K562 (cell line): ENCODE measurements around the gene PPP1R13B. TPM values are rescaled to one million over a fixed set of nuclear protein-coding genes. Genes with fewer than 3 reads are reported as not detected.

Source experiments
- ATAC-seq: fragments of 200-7000 bp; cut with Tn5 transposase; 3 replicates; pipeline ENCODE4 v1.9.1; 2020; ENCODE audit warnings: moderate library complexity
- BruUV-seq: library from RNA; stranded (reverse); fragments of 400-500 nt; replicated peaks from 2 replicates; lab custom pipeline; 2021; lab: Mats Ljungman, UMichigan
- CTCF ChIA-PET: fragments of 300-600 bp; formaldehyde crosslinking; extraction: SDS; loops from one replicate; lab custom pipeline; 2021; ENCODE audit warnings: low intra/inter-chr PET ratio; lab: Yijun Ruan, JAX
- POLR2A ChIA-PET: fragments of 300-600, 350-650 bp; sonication (Branson Sonifier 250); formaldehyde crosslinking; extraction: SDS; loops from one replicate; lab custom pipeline; 2021; ENCODE audit warnings: antibody characterized with exemption, inconsistent platforms; lab: Yijun Ruan, JAX
- DNase-seq, 4 experiments: peaks; one replicate each; pipeline versions ENCODE4 v3.0.0 to v3.0.0-alpha.2; 2011 to 2018; ENCODE audit warnings: low spot score in 3 of 4, mixed read lengths in 3 of 4; ENCODE audit errors: extremely low read depth in 1 of 4
- FAIRE-seq: peaks from 2 replicates; lab custom pipeline; 2011; peaks lifted over from hg19 to GRCh38; lab: Jason Lieb, UNC
- H2AFZ ChIP-seq: 2 replicates; pipeline ENCODE4 v1.6.0; 2011; ENCODE audit warnings: low read depth, low read length, control low read depth, inconsistent platforms
- H3K27ac ChIP-seq: fragments of 200-600 bp; 3 replicates; pipeline ENCODE4 v1.8.0; 2011; ENCODE audit warnings: low read depth, mild to moderate bottlenecking, control low read depth, inconsistent platforms, low read length, moderate library complexity, mixed read lengths; ENCODE audit errors: extremely low read depth
- H3K27me3 ChIP-seq, 2 experiments: fragments of 300-600 bp in 1 of 2; 2 replicates in 1 of 2; 3 replicates in 1 of 2; pipeline versions ENCODE4 v1.6.0 to v1.8.0; 2011; ENCODE audit warnings: inconsistent platforms in 2 of 2, low read length in 2 of 2, mild to moderate bottlenecking in 1 of 2, mixed read lengths in 1 of 2, moderate library complexity in 1 of 2; ENCODE audit not compliant: control insufficient read depth in 2 of 2, insufficient read depth in 2 of 2
- H3K36me3 ChIP-seq: fragments of 300-600 bp; 3 replicates; pipeline ENCODE4 v1.8.0; 2011; ENCODE audit warnings: mild to moderate bottlenecking, low read length, inconsistent platforms; ENCODE audit not compliant: control insufficient read depth, insufficient read depth
- H3K4me1 ChIP-seq, 2 experiments: fragments of 200-600 bp in 1 of 2; replicated peaks in 1 of 2; 2 replicates in 1 of 2; 3 replicates in 1 of 2; pipeline versions ENCODE4 v1.5.1 to v1.8.0; 2011; ENCODE audit warnings: inconsistent platforms in 2 of 2, low read length in 2 of 2, mild to moderate bottlenecking in 1 of 2, mixed read lengths in 1 of 2, moderate library complexity in 1 of 2; ENCODE audit not compliant: control insufficient read depth in 2 of 2, insufficient read depth in 2 of 2
- H3K4me2 ChIP-seq: 2 replicates; pipeline ENCODE4 v1.6.1; 2011; ENCODE audit warnings: low read length, control low read depth, inconsistent platforms, mixed read lengths; ENCODE audit not compliant: insufficient read depth
- H3K4me3 ChIP-seq: fragments of 200-600 bp; sonication (generic), shearing (Covaris generic); 2 replicates; pipeline ENCODE4 v1.5.1; 2016; ENCODE audit warnings: control low read depth, inconsistent platforms
- H3K79me2 ChIP-seq: fragments of 200-600 bp; 3 replicates; pipeline ENCODE4 v1.8.0; 2011; ENCODE audit warnings: low read length, inconsistent platforms; ENCODE audit not compliant: control insufficient read depth, insufficient read depth
- H3K9ac ChIP-seq, 2 experiments: 2 replicates each; pipeline versions ENCODE4 v1.6.0 to v1.6.1; 2011; ENCODE audit warnings: low read depth in 2 of 2, low read length in 2 of 2, control low read depth in 1 of 2, inconsistent platforms in 1 of 2, mild to moderate bottlenecking in 1 of 2, mixed read lengths in 1 of 2; ENCODE audit not compliant: insufficient read depth in 1 of 2
- H3K9me1 ChIP-seq: one replicate; pipeline ENCODE4 v1.6.0; 2011; ENCODE audit warnings: inconsistent platforms, mild to moderate bottlenecking, low read length, moderate library complexity; ENCODE audit not compliant: control insufficient read depth, insufficient read depth
- H3K9me3 ChIP-seq: replicated peaks from 2 replicates; pipeline ENCODE4 v1.5.1; 2011; ENCODE audit warnings: low read depth, low read length, inconsistent platforms; ENCODE audit not compliant: control insufficient read depth, insufficient read depth
- H4K20me1 ChIP-seq: replicated peaks from 2 replicates; pipeline ENCODE4 v1.6.1; 2011; ENCODE audit warnings: low read length, inconsistent platforms, mixed read lengths; ENCODE audit not compliant: control insufficient read depth, insufficient read depth
- BACH1 ChIP-seq: fragments of 200-800 bp; sonication (Bioruptor generic); IDR thresholded peaks from 2 replicates; pipeline ENCODE4 v1.6.1; 2016; ENCODE audit warnings: missing genetic modification characterization, missing compliant biosample characterization
- BRF1 ChIP-seq: IDR thresholded peaks from 3 replicates; pipeline ENCODE4 v1.6.1; 2011; ENCODE audit warnings: borderline replicate concordance, mild to moderate bottlenecking; ENCODE audit not compliant: insufficient read length; ENCODE audit errors: extremely low read depth
- FOXJ3 ChIP-seq: sonication (generic); formaldehyde crosslinking; IDR thresholded peaks from 2 replicates; pipeline ENCODE4 v1.4.0; 2020; ENCODE audit warnings: mild to moderate bottlenecking, missing genetic modification reagents
- HNRNPK ChIP-seq: fragments of 200-400 bp; formaldehyde crosslinking; IDR thresholded peaks from one replicate; pipeline ENCODE4 v1.6.1; 2018; ENCODE audit warnings: mild to moderate bottlenecking, low read depth, low read length; ENCODE audit not compliant: poor library complexity, severe bottlenecking
- MNT ChIP-seq, 2 experiments: fragments of 450-650 bp; conservative IDR thresholded peaks; 2 replicates each; pipeline ENCODE4 v1.6.1; 2017; ENCODE audit warnings: mild to moderate bottlenecking in 2 of 2, moderate library complexity in 2 of 2
- PURB ChIP-seq: sonication (generic); formaldehyde crosslinking; IDR thresholded peaks from 2 replicates; pipeline ENCODE4 v1.9.0; 2021; ENCODE audit warnings: low read depth, mild to moderate bottlenecking, missing genetic modification reagents
- RFX5 ChIP-seq: IDR thresholded peaks from 2 replicates; pipeline ENCODE4 v1.6.1; 2011; ENCODE audit warnings: low read depth, mild to moderate bottlenecking, improper control_type of control experiment, low read length
- SETDB1 ChIP-seq: IDR thresholded peaks from one replicate; pipeline ENCODE4 v1.6.1; 2012; ENCODE audit warnings: low read length, control low read depth, inconsistent platforms
- SNRNP70 ChIP-seq: fragments of 200-400 bp; formaldehyde crosslinking; optimal IDR thresholded peaks from 2 replicates; pipeline ENCODE3; 2017; ENCODE audit warnings: low read depth, low read length
- TFAM ChIP-seq: fragments of 250-450 bp; sonication (Bioruptor Pico); conservative IDR thresholded peaks from 2 replicates; pipeline ENCODE4 v1.5.0; 2021; ENCODE audit warnings: mild to moderate bottlenecking, moderate library complexity
- ZNF274 ChIP-seq: IDR thresholded peaks from 2 replicates; pipeline ENCODE4 v1.6.1; 2011; ENCODE audit warnings: low read depth, mild to moderate bottlenecking, low read length, moderate library complexity, borderline replicate concordance
- ZNF436 ChIP-seq: fragments of 250-450, 450-650 bp; sonication (Bioruptor Pico); formaldehyde crosslinking; IDR thresholded peaks from 2 replicates; pipeline ENCODE4 v1.7.0; 2020; ENCODE audit warnings: mild to moderate bottlenecking
- WGBS: fragments of 100-300 bp; shearing (Covaris generic); methylation state at CpG from one replicate; pipeline ENCODE4 v1.1.6; 2016; ENCODE audit warnings: low coverage, mixed read lengths; ENCODE audit not compliant: insufficient coverage; ENCODE audit errors: missing lambda C conversion rate; 5-methylcytosine and 5-hydroxymethylcytosine counted together
- in situ Hi-C: fragments of 300-500 bp; cut with MboI; formaldehyde crosslinking; loops from 4 replicates; pipeline ENCODE4 v1.15.0; 2018; ENCODE audit warnings: inconsistent platforms, mixed read lengths
- intact Hi-C: fragments of 100-400 bp; cut with micrococcal nuclease; formaldehyde crosslinking; loops from 2 replicates; pipeline ENCODE4 v1.14.2; 2022
- polyA plus RNA-seq, 8 experiments: library from polyadenylated mRNA; depleted of rRNA in 4 of 8; stranded (reverse) in 5 of 8; unstranded in 3 of 8; fragments of >200 nt; fragmentation: Nextera tagmentation in 2 of 8; fragmentation: Illumina TruSeq in 1 of 8; extraction: Ambion mirVana in 2 of 8; extraction: Trizol in 1 of 8; gene quantifications; 2 replicates each; pipeline versions ENCODE4 v1.2.1 to v1.2.3, GENCODE V29; 2011 to 2014; ENCODE audit warnings: inconsistent platforms in 1 of 8, missing spikeins in 1 of 8
- total RNA-seq, 7 experiments: library from RNA; depleted of rRNA in 6 of 7; stranded (reverse); fragments of >200 nt in 6 of 7; fragmentation: Illumina TruSeq in 2 of 7; extraction: Trizol in 2 of 7; gene quantifications; 2 replicates each; pipeline versions ENCODE4 v1.2.1 to v1.2.3, GENCODE V29; 2011 to 2021; ENCODE audit warnings: low replicate concordance in 1 of 7
- TF ChIP-seq, protein P1 (sequence below): fragments of 450-650 bp; IDR thresholded peaks from 2 replicates; pipeline ENCODE4 v1.6.1; 2017; ENCODE audit warnings: antibody characterized with exemption
- TF ChIP-seq, protein P2 (sequence below): sonication (generic); formaldehyde crosslinking; IDR thresholded peaks from 2 replicates; pipeline ENCODE4 v1.8.1; 2023; ENCODE audit warnings: mild to moderate bottlenecking, missing genetic modification reagents

PPP1R13B gene
- total and polyA plus RNA-seq, 9 of the 15 experiments (the other 6 are each of a cell fraction or from before 2014, with no cell fraction given), result 0.03 to 1.7 (median 0.15) TPM

- Histone ChIP-seq H3K4me1 (no peaks in the 10 kb centered on the region; a peak in 3 of 5 replicates), H3K4me2 (no peak overlapping the region), H4K20me1 (no peaks in the 10 kb centered on the region), H3K9me1 (no peaks in the 10 kb centered on the region), H3K27me3 (peaks cover 2 to 10% of the 10 kb centered on the region in 2 experiments; a peak in 3 of 5 replicates), H3K9ac (no peak overlapping the region), H3K79me2 (no peaks in the 10 kb centered on the region), H3K4me3 (no peak overlapping the region), H3K27ac (no peak overlapping the region), H3K36me3 (no peaks in the 10 kb centered on the region), H3K9me3 (no peaks in the 10 kb centered on the region), H2AFZ (no peak overlapping the region)
- DNase-seq, result no peak
- TF ChIP-seq, protein P1, sequence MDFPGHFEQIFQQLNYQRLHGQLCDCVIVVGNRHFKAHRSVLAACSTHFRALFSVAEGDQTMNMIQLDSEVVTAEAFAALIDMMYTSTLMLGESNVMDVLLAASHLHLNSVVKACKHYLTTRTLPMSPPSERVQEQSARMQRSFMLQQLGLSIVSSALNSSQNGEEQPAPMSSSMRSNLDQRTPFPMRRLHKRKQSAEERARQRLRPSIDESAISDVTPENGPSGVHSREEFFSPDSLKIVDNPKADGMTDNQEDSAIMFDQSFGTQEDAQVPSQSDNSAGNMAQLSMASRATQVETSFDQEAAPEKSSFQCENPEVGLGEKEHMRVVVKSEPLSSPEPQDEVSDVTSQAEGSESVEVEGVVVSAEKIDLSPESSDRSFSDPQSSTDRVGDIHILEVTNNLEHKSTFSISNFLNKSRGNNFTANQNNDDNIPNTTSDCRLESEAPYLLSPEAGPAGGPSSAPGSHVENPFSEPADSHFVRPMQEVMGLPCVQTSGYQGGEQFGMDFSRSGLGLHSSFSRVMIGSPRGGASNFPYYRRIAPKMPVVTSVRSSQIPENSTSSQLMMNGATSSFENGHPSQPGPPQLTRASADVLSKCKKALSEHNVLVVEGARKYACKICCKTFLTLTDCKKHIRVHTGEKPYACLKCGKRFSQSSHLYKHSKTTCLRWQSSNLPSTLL, result no peak
- TF ChIP-seq SETDB1 (no peak), RFX5 (no peak), HNRNPK (no peak), TFAM (no peak), SNRNP70 (no peak), PURB (CRISPR knock-in tag) (no peak), BRF1 (no peak), BACH1 (tag) (no peak), ZNF436 (no peak), FOXJ3 (CRISPR knock-in tag) (no peak), ZNF274 (no peak), MNT (conservative IDR thresholded peaks at IDR 0.05) (no peak)
- TF ChIP-seq, protein P2, sequence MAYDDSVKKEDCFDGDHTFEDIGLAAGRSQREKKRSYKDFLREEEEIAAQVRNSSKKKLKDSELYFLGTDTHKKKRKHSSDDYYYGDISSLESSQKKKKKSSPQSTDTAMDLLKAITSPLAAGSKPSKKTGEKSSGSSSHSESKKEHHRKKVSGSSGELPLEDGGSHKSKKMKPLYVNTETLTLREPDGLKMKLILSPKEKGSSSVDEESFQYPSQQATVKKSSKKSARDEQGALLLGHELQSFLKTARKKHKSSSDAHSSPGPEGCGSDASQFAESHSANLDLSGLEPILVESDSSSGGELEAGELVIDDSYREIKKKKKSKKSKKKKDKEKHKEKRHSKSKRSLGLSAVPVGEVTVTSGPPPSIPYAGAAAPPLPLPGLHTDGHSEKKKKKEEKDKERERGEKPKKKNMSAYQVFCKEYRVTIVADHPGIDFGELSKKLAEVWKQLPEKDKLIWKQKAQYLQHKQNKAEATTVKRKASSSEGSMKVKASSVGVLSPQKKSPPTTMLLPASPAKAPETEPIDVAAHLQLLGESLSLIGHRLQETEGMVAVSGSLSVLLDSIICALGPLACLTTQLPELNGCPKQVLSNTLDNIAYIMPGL (CRISPR knock-in tag), result no peak
- FAIRE-seq, result no peak
- peak; percentile 37; the same call in 2 of the 3 replicates for ATAC-seq
- in situ Hi-C loops, result no loop called here
- CTCF ChIA-PET, result no interaction called here
- BruUV-seq, result no TSS peak
- WGBS, result 8% methylated on average over 2 of the region's 5 CpGs
- intact Hi-C loops, result loop anchor here (2.0 kb wide), 1 partner anchor 176 kb away; no protein-coding TSS in a partner anchor
- POLR2A ChIA-PET, result interaction anchor here (0.7 kb wide), 2 partner anchors 12 to 343 kb away, joined by 3 read pairs; no protein-coding TSS in a partner anchor
Observed at GRCh38 chr14:103748534-103748857, 98.9 kb downstream of the PPP1R13B start.
